Fibroblast of the conjunctiva (primary cell): Measurements from ENCODE around the gene ZC3H12A.

Experiments used
- DNase-seq: peaks from one replicate; pipeline ENCODE4 v3.0.0-alpha.2; 2010; ENCODE audit warnings: low read depth

The ZC3H12A gene

GRCh38 chr1:37474046-37474696 lies at the start of gene ZC3H12A:
TSS of gene ZC3H12A (plus strand) at chr1:37474580. CDS start at chr1:37475497, 917 bp downstream.
- peak; percentile 79 for DNase-seq

- no peak for DNase-seq
These were observed 49.2 kb upstream of the ZC3H12A start for GRCh38 chr1:37425221-37425620.

GRCh38 chr1:37429029-37429428 lies 45.4 kb upstream of the ZC3H12A start:
- no peak for DNase-seq

- DNase-seq, result no peak
These were observed 44.0 kb upstream of the ZC3H12A start for GRCh38 chr1:37430103-37430985.

GRCh38 chr1:37432716-37433115 lies 41.7 kb upstream of the ZC3H12A start:
- no peak for DNase-seq

- DNase-seq, result no peak
These were observed 41.2 kb upstream of the ZC3H12A start for GRCh38 chr1:37433171-37433570.

GRCh38 chr1:37434292-37435225 lies 39.8 kb upstream of the ZC3H12A start:
- peak; percentile 18 for DNase-seq

- DNase-seq, result no peak
These were observed 37.3 kb upstream of the ZC3H12A start for GRCh38 chr1:37437087-37437486.

- DNase-seq, result no peak
These were observed 36.1 kb upstream of the ZC3H12A start for GRCh38 chr1:37438037-37438868.

GRCh38 chr1:37438869-37439343 lies 35.5 kb upstream of the ZC3H12A start:
- DNase-seq, result no peak

GRCh38 chr1:37439349-37439995 lies 34.9 kb upstream of the ZC3H12A start:
- no peak for DNase-seq

- no peak for DNase-seq
These were observed 32.9 kb upstream of the ZC3H12A start for GRCh38 chr1:37441490-37441889.

- DNase-seq, result no peak
These were observed 32.2 kb upstream of the ZC3H12A start for GRCh38 chr1:37442139-37442538.

- no peak for DNase-seq
These were observed 31.7 kb upstream of the ZC3H12A start for GRCh38 chr1:37442644-37443043.

GRCh38 chr1:37446874-37447273 lies 27.5 kb upstream of the ZC3H12A start:
- DNase-seq, result no peak

- no peak for DNase-seq
These were observed 26.2 kb upstream of the ZC3H12A start for GRCh38 chr1:37448185-37448584.

- no peak for DNase-seq
These were observed 25.5 kb upstream of the ZC3H12A start for GRCh38 chr1:37448691-37449417.

- no peak for DNase-seq
These were observed 24.4 kb upstream of the ZC3H12A start for GRCh38 chr1:37449936-37450335.

- DNase-seq, result no peak
These were observed 22.0 kb upstream of the ZC3H12A start for GRCh38 chr1:37452416-37452815.

GRCh38 chr1:37453647-37454046 lies 20.7 kb upstream of the ZC3H12A start:
- DNase-seq, result no peak
